ENCODE measurements around the gene ACTG2.

DNA sequence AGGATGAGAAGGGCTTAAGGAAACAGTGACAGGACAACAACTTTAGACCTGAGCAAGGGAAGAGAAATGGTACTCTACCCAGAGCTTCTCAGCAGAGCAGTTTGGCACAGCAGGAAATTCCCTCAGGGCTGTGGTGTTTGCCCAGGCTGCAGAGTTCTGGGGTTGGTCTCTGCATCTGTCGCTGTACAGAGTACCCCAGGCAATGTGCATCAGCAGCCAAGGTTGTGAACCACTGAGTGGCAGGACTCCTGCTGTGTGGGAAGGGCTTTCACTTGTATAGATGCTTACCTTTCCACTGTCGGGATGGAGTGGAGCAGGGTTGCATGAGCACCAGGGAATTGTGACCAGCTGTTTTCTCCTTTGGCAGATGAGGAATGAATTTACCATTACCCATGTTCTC is 42.8 kb upstream of the ACTG2 start:
- TF ChIP-seq, protein P1, sequence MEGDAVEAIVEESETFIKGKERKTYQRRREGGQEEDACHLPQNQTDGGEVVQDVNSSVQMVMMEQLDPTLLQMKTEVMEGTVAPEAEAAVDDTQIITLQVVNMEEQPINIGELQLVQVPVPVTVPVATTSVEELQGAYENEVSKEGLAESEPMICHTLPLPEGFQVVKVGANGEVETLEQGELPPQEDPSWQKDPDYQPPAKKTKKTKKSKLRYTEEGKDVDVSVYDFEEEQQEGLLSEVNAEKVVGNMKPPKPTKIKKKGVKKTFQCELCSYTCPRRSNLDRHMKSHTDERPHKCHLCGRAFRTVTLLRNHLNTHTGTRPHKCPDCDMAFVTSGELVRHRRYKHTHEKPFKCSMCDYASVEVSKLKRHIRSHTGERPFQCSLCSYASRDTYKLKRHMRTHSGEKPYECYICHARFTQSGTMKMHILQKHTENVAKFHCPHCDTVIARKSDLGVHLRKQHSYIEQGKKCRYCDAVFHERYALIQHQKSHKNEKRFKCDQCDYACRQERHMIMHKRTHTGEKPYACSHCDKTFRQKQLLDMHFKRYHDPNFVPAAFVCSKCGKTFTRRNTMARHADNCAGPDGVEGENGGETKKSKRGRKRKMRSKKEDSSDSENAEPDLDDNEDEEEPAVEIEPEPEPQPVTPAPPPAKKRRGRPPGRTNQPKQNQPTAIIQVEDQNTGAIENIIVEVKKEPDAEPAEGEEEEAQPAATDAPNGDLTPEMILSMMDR (conservative IDR thresholded peaks at IDR 0.05) = no peak
- TF ChIP-seq EZH2 (IDR thresholded peaks at IDR 0.05; ENCODE audit: low read depth) = no peak
